Measurements from ENCODE around the gene KIF12. TPM values are rescaled to one million over a fixed set of nuclear protein-coding genes. Genes with fewer than 3 reads are reported as not detected.

Gene KIF12
- total RNA-seq, 2 donors from 2014 or later: not detected

DNA sequence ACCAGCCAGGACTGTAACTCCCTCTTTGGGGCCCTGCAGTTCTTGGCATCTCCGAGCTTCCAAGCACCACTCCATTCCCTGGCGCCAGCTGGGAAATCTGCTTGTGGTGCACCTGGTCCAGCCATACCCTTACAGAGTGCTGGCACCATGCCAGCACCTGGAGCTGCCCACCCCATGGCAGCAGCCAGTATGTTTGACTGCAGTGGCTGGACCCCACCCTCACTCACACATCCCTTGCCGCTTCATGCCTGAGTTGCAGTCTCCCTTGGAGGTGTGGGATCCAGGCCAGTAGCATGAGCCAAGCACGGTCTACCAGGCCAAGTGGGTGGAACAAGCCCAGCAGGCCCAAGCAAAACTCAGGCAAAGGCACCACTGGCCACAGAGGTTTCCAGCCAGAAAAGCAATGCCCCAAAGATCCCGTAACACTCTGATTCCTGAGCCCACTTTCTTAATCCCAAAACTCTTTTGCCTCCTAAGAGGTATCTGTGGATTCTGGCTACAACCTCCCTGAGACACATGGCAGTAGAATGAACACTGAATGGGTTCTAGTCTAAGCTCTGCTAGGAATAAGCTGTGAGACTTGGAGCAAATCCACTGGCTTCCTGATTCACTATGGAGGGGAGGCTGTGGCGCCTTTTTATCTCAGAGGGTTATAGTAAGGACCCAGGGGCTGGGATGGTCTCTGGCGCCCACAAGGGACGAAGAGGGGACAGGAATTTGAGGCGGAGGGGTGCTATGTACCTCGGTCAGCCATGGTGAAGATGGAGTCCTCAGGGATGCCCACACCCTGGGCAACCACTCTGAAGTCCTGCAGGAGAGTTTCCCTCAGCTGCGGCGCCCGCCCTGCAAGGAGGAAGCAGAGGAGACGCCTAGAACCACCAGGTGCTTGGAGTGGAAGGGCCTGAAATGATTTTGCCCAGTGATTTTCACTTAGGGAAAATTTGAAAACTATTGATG is 26.6 kb downstream of the KIF12 start:
- Mint-ChIP-seq H3K4me3 (no peak overlapping the region), H3K27ac (no peak overlapping the region), H3K27me3 (peaks cover 30% of the 10 kb centered on the region), H3K4me1 (peaks cover 5% of the 10 kb centered on the region), H3K36me3 (ENCODE audit: low read depth) (peaks cover 2% of the 10 kb centered on the region)
- ATAC-seq (no peak), DNase-seq (no peak)
- no peaks in the 10 kb centered on the region for H3K9me3 ChIP-seq (ENCODE audit: control insufficient read depth, low read length, poor library complexity, severe bottlenecking)

GRCh38 chr9:114071197-114071795 is 27.8 kb downstream of the KIF12 start:
- no peak overlapping the region for H3K27ac Mint-ChIP-seq
- peaks cover 2% of the 10 kb centered on the region for H3K36me3 Mint-ChIP-seq (ENCODE audit: low read depth)
- no peaks in the 10 kb centered on the region for H3K9me3 ChIP-seq (ENCODE audit: control insufficient read depth, low read length, poor library complexity, severe bottlenecking)
- no peak overlapping the region for H3K4me3 Mint-ChIP-seq
- ATAC-seq (no peak), DNase-seq (no peak)
- peaks cover 19% of the 10 kb centered on the region for H3K27me3 Mint-ChIP-seq
- peaks cover 4% of the 10 kb centered on the region for H3K4me1 Mint-ChIP-seq

DNA sequence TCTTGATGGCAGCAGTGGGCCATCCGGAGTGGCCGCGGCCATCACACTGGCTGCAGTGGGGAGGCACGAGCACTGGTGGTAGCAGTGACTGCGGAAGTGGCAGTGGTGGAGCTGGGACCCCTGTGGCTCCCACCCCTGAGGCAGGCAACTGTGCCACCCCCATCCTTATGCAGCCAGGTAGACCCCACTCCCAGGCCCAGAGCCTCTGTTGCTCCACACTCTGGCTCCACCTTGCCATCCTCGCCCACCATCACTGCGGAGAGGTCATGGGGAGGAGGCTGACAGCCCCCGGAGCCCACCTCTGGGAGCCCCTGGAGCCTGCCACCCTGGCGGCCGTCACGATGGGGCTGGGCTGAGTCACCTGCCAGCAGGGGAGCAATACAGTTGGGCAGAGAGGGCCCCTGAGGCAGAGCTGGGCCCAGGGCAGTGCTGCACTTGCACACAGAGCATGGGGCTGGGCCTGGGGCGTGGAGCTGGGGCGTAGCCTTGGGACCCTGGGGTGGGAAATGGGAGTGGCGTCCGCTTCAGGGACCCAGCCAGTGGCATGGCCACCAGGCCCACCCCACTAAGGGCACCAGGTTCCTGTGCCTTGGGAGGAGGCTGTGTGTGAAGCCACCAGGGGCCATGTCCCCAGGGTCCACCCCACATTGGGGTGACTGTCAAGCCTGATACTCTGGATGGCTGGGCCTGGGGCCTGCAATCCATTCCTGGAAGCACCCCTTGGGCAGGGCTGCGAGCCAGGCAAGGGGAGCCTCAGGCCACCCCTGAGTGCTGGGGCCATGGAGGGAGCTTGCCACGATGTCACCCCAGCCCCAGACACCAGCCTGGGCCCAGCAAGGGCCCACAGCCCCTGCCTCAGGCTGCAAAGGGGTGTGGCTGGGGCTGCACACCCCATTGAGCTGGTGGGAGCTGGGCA is 28.6 kb downstream of the KIF12 start:
- ATAC-seq: no peak
- no peak overlapping the region for H3K4me3 Mint-ChIP-seq

GRCh38 chr9:114069476-114070187 is 29.5 kb downstream of the KIF12 start:
- no peak for ATAC-seq
- no peaks in the 10 kb centered on the region for H3K9me3 ChIP-seq (ENCODE audit: control insufficient read depth, low read length, poor library complexity, severe bottlenecking)
- peaks cover 5% of the 10 kb centered on the region for H3K27me3 Mint-ChIP-seq

More for the DNA sequence above, 28.6 kb downstream of the KIF12 start:
- Mint-ChIP-seq H3K36me3 (ENCODE audit: low read depth) (no peaks in the 10 kb centered on the region), H3K27me3 (peaks cover 11% of the 10 kb centered on the region), H3K4me1 (no peaks in the 10 kb centered on the region), H3K27ac (no peak overlapping the region)
- H3K9me3 ChIP-seq (ENCODE audit: control insufficient read depth, low read length, poor library complexity, severe bottlenecking): no peaks in the 10 kb centered on the region
- DNase-seq: no peak

DNA sequence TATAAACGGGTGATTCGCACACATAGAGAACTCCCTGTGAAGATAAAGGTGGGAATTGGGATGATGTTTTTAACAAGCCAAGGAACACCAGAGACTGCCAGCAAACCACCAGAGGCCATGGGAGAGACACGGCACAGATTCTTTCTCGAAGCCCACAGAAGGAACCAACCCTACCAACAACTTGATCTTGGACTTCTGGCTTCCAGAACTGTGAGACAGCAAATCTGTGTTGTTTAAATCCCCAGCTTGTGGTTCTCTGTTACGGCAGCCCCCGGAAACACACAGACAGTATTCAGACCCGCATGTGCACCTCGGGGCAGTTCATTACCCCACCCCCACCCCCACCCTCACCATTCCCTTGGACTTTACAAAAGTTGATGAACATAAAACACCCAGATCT is 33.8 kb downstream of the KIF12 start:
- DNase-seq (no peak), ATAC-seq (no peak)
- H3K27me3 Mint-ChIP-seq: peaks cover 36% of the 10 kb centered on the region
- no peak overlapping the region for H3K4me3 Mint-ChIP-seq
- H3K27ac Mint-ChIP-seq: no peak overlapping the region
- H3K4me1 Mint-ChIP-seq: no peaks in the 10 kb centered on the region
- no peaks in the 10 kb centered on the region for H3K36me3 Mint-ChIP-seq (ENCODE audit: low read depth)
- H3K9me3 ChIP-seq (ENCODE audit: control insufficient read depth, low read length, poor library complexity, severe bottlenecking): no peaks in the 10 kb centered on the region

More at GRCh38 chr9:114069476-114070187, 29.5 kb downstream of the KIF12 start:
- no peak for DNase-seq
- Mint-ChIP-seq H3K36me3 (ENCODE audit: low read depth) (no peaks in the 10 kb centered on the region), H3K4me3 (no peak overlapping the region), H3K27ac (no peak overlapping the region), H3K4me1 (no peaks in the 10 kb centered on the region)

DNA sequence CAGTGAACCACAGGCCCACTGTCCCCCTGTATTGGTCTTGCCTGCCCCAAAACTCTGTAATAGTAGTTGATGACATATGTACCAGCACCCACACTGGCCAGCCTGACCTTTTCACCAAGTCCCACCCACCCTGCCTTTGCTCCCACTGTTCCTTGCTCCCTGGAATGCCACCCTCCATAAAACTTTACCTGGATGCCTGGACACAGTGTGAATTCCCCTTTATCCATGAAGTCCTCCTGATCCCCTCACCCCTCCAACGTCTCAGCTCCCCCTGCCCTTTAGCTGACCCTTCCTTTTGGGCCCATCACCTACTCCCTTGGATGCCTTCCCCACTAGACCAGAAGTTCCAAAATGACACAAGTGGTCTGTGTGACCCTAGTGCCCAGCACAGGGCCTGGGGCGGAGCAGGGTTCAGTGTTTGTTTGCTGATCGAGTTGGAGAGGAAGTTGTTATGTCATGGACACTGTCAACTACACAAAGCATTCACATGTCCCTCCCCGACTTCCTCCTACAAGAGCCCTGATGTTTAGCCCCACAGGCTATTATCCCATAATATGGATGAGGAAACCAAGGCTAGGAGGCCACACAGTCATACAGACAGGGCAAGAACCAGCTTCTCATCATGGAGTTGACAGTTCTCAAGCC is 37.1 kb downstream of the KIF12 start:
- ATAC-seq (no peak), DNase-seq (no peak)
- no peak overlapping the region for H3K4me3 Mint-ChIP-seq
- no peaks in the 10 kb centered on the region for H3K36me3 Mint-ChIP-seq (ENCODE audit: low read depth)
- H3K4me1 Mint-ChIP-seq: no peaks in the 10 kb centered on the region
- H3K9me3 ChIP-seq (ENCODE audit: control insufficient read depth, low read length, poor library complexity, severe bottlenecking): no peaks in the 10 kb centered on the region
- peaks cover 46% of the 10 kb centered on the region for H3K27me3 Mint-ChIP-seq
- no peak overlapping the region for H3K27ac Mint-ChIP-seq

- H3K4me1 Mint-ChIP-seq: no peaks in the 10 kb centered on the region
Observed at GRCh38 chr9:114061292-114061691, 37.8 kb downstream of the KIF12 start.

DNA sequence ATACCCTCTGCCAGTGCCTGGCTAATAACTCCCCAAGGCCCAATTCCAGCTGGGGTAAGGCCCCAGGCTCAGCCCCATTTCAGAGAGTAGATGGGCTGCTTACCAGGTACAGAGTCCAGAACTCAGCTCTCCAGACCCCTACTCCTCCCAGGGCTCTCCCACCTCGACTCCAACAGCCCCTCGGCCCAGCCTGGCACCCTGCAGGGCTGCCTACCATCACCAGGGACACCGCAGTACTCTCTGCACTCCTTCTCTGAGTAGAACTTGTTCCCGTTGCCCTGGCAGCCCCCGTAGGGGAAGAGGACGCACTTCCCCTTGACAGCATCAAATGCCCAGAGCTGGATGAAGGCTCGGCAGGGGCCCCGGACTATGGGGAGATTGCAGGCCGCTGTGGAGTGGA is 38.4 kb downstream of the KIF12 start:
- DNase-seq (no peak), ATAC-seq (no peak)
- no peaks in the 10 kb centered on the region for H3K36me3 Mint-ChIP-seq (ENCODE audit: low read depth)
- no peaks in the 10 kb centered on the region for H3K9me3 ChIP-seq (ENCODE audit: control insufficient read depth, low read length, poor library complexity, severe bottlenecking)
- no peak overlapping the region for H3K4me3 Mint-ChIP-seq
- peaks cover 50% of the 10 kb centered on the region for H3K27me3 Mint-ChIP-seq
- H3K27ac Mint-ChIP-seq: no peak overlapping the region
- no peaks in the 10 kb centered on the region for H3K4me1 Mint-ChIP-seq

More at GRCh38 chr9:114061292-114061691, 37.8 kb downstream of the KIF12 start:
- H3K27ac Mint-ChIP-seq: no peak overlapping the region
- DNase-seq: no peak
- H3K4me3 Mint-ChIP-seq: no peak overlapping the region
- peaks cover 50% of the 10 kb centered on the region for H3K27me3 Mint-ChIP-seq
- no peak for ATAC-seq
- H3K9me3 ChIP-seq (ENCODE audit: control insufficient read depth, low read length, poor library complexity, severe bottlenecking): no peaks in the 10 kb centered on the region
- no peaks in the 10 kb centered on the region for H3K36me3 Mint-ChIP-seq (ENCODE audit: low read depth)

DNA sequence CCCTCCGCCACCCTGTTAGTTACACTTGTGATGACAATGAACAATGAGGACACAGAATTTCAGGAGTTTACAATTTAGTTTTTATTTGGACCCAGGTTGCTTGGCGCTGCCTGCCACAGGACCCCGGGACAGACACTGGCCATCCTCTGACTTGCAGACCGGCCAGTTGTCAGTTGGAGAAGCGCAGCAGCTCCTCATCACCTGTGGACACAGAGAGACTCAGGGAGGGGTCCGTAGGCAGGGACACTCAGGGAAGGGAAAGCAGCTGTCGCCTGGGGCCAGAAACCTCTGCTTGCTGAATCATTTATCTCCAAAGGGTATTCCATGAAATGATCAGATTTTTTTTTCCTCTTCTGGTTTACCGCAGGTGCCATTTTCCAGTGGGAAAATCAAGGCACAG is 39.0 kb downstream of the KIF12 start:
- peaks cover 50% of the 10 kb centered on the region for H3K27me3 Mint-ChIP-seq
- no peaks in the 10 kb centered on the region for H3K4me1 Mint-ChIP-seq
- no peak overlapping the region for H3K27ac Mint-ChIP-seq
- no peak for DNase-seq
- no peak overlapping the region for H3K4me3 Mint-ChIP-seq
- ATAC-seq: no peak
- no peaks in the 10 kb centered on the region for H3K36me3 Mint-ChIP-seq (ENCODE audit: low read depth)
- H3K9me3 ChIP-seq (ENCODE audit: control insufficient read depth, low read length, poor library complexity, severe bottlenecking): no peaks in the 10 kb centered on the region

- Mint-ChIP-seq H3K4me3 (no peak overlapping the region), H3K36me3 (ENCODE audit: low read depth) (no peaks in the 10 kb centered on the region), H3K27me3 (peaks cover 50% of the 10 kb centered on the region), H3K27ac (no peak overlapping the region), H3K4me1 (no peaks in the 10 kb centered on the region)
- H3K9me3 ChIP-seq (ENCODE audit: control insufficient read depth, low read length, poor library complexity, severe bottlenecking): no peaks in the 10 kb centered on the region
- ATAC-seq (no peak), DNase-seq (no peak)
Observed at GRCh38 chr9:114059047-114059803, 39.9 kb downstream of the KIF12 start.

DNA sequence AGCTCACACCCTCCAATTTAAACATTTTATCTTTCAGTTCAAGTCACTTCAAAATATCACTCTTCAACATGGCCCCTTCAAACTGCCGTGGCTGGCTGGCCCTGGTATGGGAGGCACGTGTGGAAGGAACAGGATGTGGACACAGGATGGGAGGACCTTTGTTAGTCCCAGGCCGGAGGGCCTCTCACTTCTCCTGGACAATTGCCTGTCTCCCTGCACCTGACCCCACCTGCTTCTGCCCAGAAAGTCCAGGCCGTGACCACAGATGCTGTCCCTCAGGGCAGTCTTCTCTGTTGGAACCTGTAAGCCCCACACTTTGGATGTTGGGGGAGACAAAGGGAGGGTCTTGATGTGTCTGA is 40.4 kb downstream of the KIF12 start:
- H3K4me3 Mint-ChIP-seq: no peak overlapping the region
- DNase-seq (no peak), ATAC-seq (no peak)
- H3K4me1 Mint-ChIP-seq: no peaks in the 10 kb centered on the region
- H3K27me3 Mint-ChIP-seq: peaks cover 48% of the 10 kb centered on the region
- H3K27ac Mint-ChIP-seq: no peak overlapping the region
- H3K9me3 ChIP-seq (ENCODE audit: control insufficient read depth, low read length, poor library complexity, severe bottlenecking): no peaks in the 10 kb centered on the region
- H3K36me3 Mint-ChIP-seq (ENCODE audit: low read depth): no peaks in the 10 kb centered on the region

All from T-helper 17 cell (primary cell).